HG02840 (cell line): Measurements from ENCODE around the gene TRIM60.
"Not testable (repeated sequence)": the region's sequence is repeated elsewhere in the genome, so short reads cannot be mapped to it uniquely, and the experiment has no call there.

Experiments used
- ATAC-seq: cut with Tn5 transposase; IDR thresholded peaks from one replicate; pipeline ENCODE4 v1.9.1; 2021; ENCODE audit warnings: mild to moderate bottlenecking, moderate library complexity, moderate number of reproducible peaks; ENCODE audit not compliant: unreplicated experiment, low FRiP score

Gene TRIM60

GRCh38 chr4:165052627-165053026, 20.8 kb downstream of the TRIM60 start:
- no peak for ATAC-seq

DNA sequence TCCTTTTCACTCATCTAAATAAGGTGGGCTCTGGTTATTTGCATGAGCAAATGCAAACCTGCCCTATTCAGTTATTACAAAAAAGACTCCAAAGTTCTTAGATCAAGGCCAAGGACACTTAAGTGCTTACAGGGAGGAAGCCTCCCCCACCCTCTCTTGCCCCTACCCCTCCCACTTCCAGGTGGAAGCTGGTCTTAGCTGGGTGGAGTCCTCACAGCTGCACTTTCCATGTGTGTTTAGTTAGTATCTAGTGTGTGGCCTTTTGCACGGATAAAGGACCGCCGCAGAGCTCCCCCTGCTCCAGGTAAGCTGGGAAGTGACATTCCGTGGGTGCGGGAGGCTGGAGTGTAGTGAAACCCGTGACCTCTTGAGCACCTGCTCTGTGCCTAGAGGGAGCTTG, 21.8 kb downstream of the TRIM60 start, which contains the start of gene TRIM75:
TSS of gene TRIM75 (plus strand) at position 222 of the 400 bp plus-strand sequence. CDS start 5,282 bp downstream, outside the sequence.
- ATAC-seq: no peak

GRCh38 chr4:165055601-165056000, 23.8 kb downstream of the TRIM60 start:
- no peak for ATAC-seq

GRCh38 chr4:165058666-165059065, 26.9 kb downstream of the TRIM60 start:
- ATAC-seq: no peak

- no peak for ATAC-seq
Observed at GRCh38 chr4:165059386-165059785, 27.6 kb downstream of the TRIM60 start.

GRCh38 chr4:165060938-165061337, 29.1 kb downstream of the TRIM60 start:
- no peak for ATAC-seq

DNA sequence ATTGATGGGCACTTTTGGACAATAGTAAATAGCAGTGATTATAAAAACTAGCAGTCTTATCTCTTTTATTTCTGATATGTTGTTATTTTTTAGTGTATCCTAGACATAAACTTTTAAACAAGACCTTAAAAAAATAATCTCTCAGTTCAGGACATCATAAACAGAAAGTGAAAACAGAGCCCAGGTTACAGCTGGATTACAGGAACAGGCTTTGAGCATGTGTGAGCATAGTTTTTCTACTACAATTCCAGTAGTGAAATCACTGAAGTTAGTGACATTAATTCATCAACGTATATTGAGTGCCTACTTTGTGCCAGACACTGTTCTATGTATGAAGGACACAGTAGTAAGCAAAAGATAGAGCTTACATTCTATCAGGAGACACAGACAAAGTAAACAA, 38.8 kb downstream of the TRIM60 start:
- no peak for ATAC-seq

GRCh38 chr4:165073346-165073745, 41.5 kb downstream of the TRIM60 start:
- ATAC-seq: not testable (repeated sequence)

GRCh38 chr4:165077034-165077578, 45.3 kb downstream of the TRIM60 start:
- no peak for ATAC-seq

DNA sequence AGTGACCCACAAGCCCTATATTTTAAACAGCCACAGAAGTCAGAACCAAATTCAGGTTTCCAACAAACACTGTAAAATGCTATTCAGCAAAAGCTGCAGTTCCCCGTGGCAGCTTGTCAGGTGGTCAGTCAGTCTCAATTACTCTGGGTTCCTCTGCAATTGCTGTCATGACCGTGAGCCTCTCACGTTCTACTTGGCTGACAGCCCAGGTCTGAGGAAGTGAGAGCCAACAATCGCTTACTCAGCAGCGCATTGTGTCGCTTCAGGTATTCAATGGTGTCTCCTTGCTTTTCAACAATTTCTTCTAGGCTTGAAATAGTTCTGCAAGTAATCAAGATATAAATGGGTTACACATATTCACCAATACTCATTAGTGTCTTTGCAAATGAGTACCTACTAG, 47.7 kb downstream of the TRIM60 start:
- no peak for ATAC-seq

DNA sequence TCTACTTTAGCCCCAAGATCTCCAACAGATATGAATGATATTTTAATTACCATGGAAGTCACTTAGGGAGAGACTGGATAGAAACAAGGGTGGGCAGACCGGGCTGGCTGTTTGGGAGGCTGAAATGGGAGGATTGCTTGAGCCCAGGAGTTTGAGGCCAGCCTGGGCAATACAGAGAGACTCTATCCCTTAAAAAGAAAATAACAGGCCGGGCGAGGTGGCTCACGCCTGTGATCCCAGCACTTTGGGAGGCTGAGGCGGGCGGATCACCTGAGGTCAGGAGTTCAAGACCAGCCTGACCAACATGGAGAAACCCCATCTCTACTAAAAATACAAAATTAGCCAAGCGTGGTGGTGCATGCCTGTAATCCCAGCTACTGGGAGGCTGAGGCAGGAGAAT, 53.0 kb downstream of the TRIM60 start:
- not testable (repeated sequence) for ATAC-seq

DNA sequence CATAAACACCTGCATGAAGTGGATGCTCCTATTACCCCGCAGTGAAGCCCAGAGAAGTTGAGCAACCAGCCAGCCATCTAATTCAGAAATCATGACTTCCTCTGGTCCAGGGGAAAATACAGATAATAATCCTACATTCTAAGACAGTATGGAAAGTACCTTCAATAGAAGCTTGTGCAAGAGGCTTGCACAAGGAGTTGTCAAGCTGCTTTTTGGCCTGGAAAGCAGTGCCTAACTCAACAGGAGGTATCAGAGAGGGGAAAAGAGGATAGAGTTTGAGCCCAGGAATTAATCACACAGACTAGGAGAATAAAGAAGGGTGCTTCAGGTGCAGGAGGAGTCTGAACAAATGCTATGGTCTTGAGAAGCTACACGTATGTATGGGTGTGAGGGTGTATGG, 54.1 kb downstream of the TRIM60 start:
- no peak for ATAC-seq

DNA sequence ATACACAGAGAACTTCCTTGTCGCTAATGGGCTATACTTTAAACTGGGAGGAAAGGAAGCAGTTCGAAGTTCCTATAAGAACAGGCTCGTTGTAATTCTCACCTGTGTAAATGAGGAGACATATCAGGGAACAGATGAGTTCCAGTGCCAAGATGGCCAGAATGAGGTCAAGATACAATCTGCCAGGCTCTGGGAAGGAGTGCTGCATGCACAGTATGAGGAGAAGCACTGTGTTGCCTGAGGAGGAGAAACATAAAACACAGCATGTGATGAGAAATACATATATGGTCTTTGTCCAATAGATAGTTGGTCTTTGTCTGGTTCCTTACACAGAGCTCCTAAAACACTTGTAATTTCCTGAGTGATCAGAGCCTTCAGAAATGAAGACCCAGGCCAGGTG, 56.6 kb downstream of the TRIM60 start:
- ATAC-seq: no peak
